HepG2 (cell line): ENCODE measurements around the gene LOXL3. TPM values are rescaled to one million over a fixed set of nuclear protein-coding genes. Genes with fewer than 3 reads are reported as not detected.

Experiments used
- DNMT1 ChIP-seq: sonication (generic); formaldehyde crosslinking; IDR thresholded peaks from 2 replicates; pipeline ENCODE4 v1.5.1; 2020; ENCODE audit warnings: mild to moderate bottlenecking, missing genetic modification reagents
- DNMT3B ChIP-seq: conservative IDR thresholded peaks from 2 replicates; pipeline ENCODE4 v1.6.1; 2016; ENCODE audit warnings: missing biosample characterization, control low read depth
- EHMT2 ChIP-seq: fragments of 200-600 bp; sonication (generic); IDR thresholded peaks from 2 replicates; pipeline ENCODE4 v1.7.0; 2017; ENCODE audit warnings: antibody characterized with exemption, low read depth, low read length, borderline replicate concordance
- GATAD2A ChIP-seq: IDR thresholded peaks from 2 replicates; pipeline ENCODE4 v1.6.1; 2016
- HNF4A ChIP-seq: sonication (generic); formaldehyde crosslinking; IDR thresholded peaks from 2 replicates; pipeline ENCODE4 v1.4.0; 2020; ENCODE audit warnings: missing genetic modification reagents
- NONO ChIP-seq, 2 experiments: fragments of 450-650 bp in 1 of 2; sonication (generic) in 1 of 2; formaldehyde crosslinking in 1 of 2; IDR thresholded peaks in 1 of 2; conservative IDR thresholded peaks in 1 of 2; 2 replicates each; pipeline versions ENCODE4 v1.6.1 to v1.8.0; 2017 to 2022; ENCODE audit warnings: mild to moderate bottlenecking in 1 of 2, missing genetic modification reagents in 1 of 2, moderate library complexity in 1 of 2
- NPAS2 ChIP-seq: sonication (generic); formaldehyde crosslinking; IDR thresholded peaks from 2 replicates; pipeline ENCODE4 v1.8.0; 2022; ENCODE audit warnings: mild to moderate bottlenecking, missing genetic modification reagents, borderline replicate concordance
- PHF20 ChIP-seq: sonication (generic); formaldehyde crosslinking; IDR thresholded peaks from 2 replicates; pipeline ENCODE4 v1.5.0; 2020; ENCODE audit warnings: mild to moderate bottlenecking, missing genetic modification reagents
- SNAPC2 ChIP-seq: sonication (generic); formaldehyde crosslinking; IDR thresholded peaks from 2 replicates; pipeline ENCODE4 v1.8.1; 2022; ENCODE audit warnings: mild to moderate bottlenecking, missing genetic modification reagents
- SP2 ChIP-seq: sonication (generic); formaldehyde crosslinking; IDR thresholded peaks from 2 replicates; pipeline ENCODE4 v1.5.1; 2020; ENCODE audit warnings: mild to moderate bottlenecking, missing genetic modification reagents
- THYN1 ChIP-seq: sonication (generic); formaldehyde crosslinking; IDR thresholded peaks from 2 replicates; pipeline ENCODE4 v1.8.1; 2023; ENCODE audit warnings: low read depth, mild to moderate bottlenecking, moderate library complexity, missing genetic modification reagents, borderline replicate concordance
- ZNF143 ChIP-seq: sonication (generic); formaldehyde crosslinking; IDR thresholded peaks from 2 replicates; pipeline ENCODE4 v1.4.0; 2020; ENCODE audit warnings: missing genetic modification reagents
- ZNF430 ChIP-seq: sonication (generic); formaldehyde crosslinking; IDR thresholded peaks from 2 replicates; pipeline ENCODE4 v1.9.0; 2021; ENCODE audit warnings: mild to moderate bottlenecking, missing genetic modification reagents
- ZNF850 ChIP-seq: sonication (generic); formaldehyde crosslinking; conservative IDR thresholded peaks from 2 replicates; pipeline ENCODE4 v1.9.0; 2021; ENCODE audit warnings: mild to moderate bottlenecking, missing genetic modification reagents
- polyA plus RNA-seq, 8 experiments: library from polyadenylated mRNA; depleted of rRNA in 3 of 8; stranded (reverse) in 7 of 8; unstranded in 1 of 8; fragments of >200 nt; fragmentation: Illumina TruSeq in 4 of 8; extraction: Trizol in 4 of 8; gene quantifications; 2 replicates each; pipeline versions ENCODE4 v1.2.1 to v1.2.3, GENCODE V29; 2011 to 2016; ENCODE audit warnings: low read depth in 4 of 8, missing spikeins in 1 of 8, mixed read lengths in 1 of 8; ENCODE audit not compliant: insufficient read depth in 1 of 8
- total RNA-seq, 5 experiments: library from RNA; depleted of rRNA; stranded (reverse); fragments of >200 nt; fragmentation: Illumina TruSeq; extraction: Trizol; gene quantifications; 2 replicates each; pipeline ENCODE4 v1.2.3, GENCODE V29; 2016; ENCODE audit warnings: low read depth in 1 of 5
- TF ChIP-seq, protein P1 (sequence below): sonication (generic); formaldehyde crosslinking; IDR thresholded peaks from 2 replicates; pipeline ENCODE4 v1.4.0; 2020; ENCODE audit warnings: missing genetic modification reagents, borderline replicate concordance
- TF ChIP-seq, protein P2 (sequence below): sonication (generic); formaldehyde crosslinking; IDR thresholded peaks from 2 replicates; pipeline ENCODE4 v1.4.0; 2020; ENCODE audit warnings: missing genetic modification reagents
- TF ChIP-seq, protein P3 (sequence below): sonication (generic); formaldehyde crosslinking; IDR thresholded peaks from 2 replicates; pipeline ENCODE4 v1.8.0; 2022; ENCODE audit warnings: mild to moderate bottlenecking, missing genetic modification reagents
- TF ChIP-seq, protein P4 (sequence below): IDR thresholded peaks from 2 replicates; pipeline ENCODE4 v1.6.1; 2016; ENCODE audit warnings: low read depth

LOXL3 gene
- total and polyA plus RNA-seq, 2 of the 13 experiments (the other 11 are each of a cell fraction or from before 2014, with no cell fraction given) = 0.55 to 6.5 TPM

DNA sequence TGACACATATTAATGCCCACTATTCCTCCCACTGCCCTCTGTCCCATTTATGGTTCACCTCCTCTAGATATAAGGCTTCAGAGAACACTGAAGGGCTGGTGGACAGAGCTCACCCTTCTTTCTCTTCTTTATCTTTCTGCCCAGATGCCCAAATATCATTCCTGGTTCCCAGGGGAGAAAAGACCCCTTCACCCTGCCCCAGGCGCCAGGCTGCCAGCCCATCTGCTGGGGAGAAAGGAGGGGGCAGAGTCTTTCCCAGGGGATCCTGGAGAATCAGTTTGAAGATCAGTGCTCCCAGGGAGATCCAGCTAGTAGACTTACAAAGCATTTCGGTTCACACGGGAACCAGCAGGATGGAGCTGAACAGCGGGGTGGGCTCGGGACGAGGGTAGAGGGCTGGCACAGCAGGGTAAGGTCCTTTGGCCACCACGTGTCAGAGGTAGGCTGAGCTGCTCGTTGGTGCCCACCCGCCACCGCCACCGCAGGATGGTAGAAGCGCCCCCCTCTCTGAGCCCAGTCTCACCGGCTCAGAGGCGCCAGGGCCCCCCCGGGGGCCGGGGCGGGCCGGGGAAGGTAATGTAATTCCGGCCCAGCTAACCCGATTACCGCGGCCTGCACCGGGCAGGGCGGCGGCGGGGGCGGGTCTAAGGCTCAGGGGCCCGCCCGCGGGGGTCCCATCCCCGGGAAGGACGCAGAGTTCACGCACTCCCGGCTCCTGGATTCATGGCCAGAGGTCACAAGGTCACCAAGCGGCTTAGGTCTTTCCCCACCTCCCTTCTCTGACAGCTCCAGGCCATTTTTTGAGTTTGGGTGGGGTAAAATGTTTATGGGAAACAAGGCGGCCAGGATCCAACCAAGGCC is 40.8 kb downstream of the LOXL3 start (continued):
- TF ChIP-seq, protein P1, sequence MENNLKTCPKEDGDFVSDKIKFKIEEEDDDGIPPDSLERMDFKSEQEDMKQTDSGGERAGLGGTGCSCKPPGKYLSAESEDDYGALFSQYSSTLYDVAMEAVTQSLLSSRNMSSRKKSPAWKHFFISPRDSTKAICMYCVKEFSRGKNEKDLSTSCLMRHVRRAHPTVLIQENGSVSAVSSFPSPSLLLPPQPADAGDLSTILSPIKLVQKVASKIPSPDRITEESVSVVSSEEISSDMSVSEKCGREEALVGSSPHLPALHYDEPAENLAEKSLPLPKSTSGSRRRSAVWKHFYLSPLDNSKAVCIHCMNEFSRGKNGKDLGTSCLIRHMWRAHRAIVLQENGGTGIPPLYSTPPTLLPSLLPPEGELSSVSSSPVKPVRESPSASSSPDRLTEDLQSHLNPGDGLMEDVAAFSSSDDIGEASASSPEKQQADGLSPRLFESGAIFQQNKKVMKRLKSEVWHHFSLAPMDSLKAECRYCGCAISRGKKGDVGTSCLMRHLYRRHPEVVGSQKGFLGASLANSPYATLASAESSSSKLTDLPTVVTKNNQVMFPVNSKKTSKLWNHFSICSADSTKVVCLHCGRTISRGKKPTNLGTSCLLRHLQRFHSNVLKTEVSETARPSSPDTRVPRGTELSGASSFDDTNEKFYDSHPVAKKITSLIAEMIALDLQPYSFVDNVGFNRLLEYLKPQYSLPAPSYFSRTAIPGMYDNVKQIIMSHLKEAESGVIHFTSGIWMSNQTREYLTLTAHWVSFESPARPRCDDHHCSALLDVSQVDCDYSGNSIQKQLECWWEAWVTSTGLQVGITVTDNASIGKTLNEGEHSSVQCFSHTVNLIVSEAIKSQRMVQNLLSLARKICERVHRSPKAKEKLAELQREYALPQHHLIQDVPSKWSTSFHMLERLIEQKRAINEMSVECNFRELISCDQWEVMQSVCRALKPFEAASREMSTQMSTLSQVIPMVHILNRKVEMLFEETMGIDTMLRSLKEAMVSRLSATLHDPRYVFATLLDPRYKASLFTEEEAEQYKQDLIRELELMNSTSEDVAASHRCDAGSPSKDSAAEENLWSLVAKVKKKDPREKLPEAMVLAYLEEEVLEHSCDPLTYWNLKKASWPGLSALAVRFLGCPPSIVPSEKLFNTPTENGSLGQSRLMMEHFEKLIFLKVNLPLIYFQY (CRISPR knock-in tag) = peak; percentile 65; the same call in 1 of the 2 replicates
- TF ChIP-seq, protein P2, sequence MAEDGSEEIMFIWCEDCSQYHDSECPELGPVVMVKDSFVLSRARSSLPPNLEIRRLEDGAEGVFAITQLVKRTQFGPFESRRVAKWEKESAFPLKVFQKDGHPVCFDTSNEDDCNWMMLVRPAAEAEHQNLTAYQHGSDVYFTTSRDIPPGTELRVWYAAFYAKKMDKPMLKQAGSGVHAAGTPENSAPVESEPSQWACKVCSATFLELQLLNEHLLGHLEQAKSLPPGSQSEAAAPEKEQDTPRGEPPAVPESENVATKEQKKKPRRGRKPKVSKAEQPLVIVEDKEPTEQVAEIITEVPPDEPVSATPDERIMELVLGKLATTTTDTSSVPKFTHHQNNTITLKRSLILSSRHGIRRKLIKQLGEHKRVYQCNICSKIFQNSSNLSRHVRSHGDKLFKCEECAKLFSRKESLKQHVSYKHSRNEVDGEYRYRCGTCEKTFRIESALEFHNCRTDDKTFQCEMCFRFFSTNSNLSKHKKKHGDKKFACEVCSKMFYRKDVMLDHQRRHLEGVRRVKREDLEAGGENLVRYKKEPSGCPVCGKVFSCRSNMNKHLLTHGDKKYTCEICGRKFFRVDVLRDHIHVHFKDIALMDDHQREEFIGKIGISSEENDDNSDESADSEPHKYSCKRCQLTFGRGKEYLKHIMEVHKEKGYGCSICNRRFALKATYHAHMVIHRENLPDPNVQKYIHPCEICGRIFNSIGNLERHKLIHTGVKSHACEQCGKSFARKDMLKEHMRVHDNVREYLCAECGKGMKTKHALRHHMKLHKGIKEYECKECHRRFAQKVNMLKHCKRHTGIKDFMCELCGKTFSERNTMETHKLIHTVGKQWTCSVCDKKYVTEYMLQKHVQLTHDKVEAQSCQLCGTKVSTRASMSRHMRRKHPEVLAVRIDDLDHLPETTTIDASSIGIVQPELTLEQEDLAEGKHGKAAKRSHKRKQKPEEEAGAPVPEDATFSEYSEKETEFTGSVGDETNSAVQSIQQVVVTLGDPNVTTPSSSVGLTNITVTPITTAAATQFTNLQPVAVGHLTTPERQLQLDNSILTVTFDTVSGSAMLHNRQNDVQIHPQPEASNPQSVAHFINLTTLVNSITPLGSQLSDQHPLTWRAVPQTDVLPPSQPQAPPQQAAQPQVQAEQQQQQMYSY = no peak
- no peak; the same call in 1 of the 2 replicates for TF ChIP-seq HNF4A
- TF ChIP-seq ZNF850 (CRISPR knock-in tag) = no peak
- TF ChIP-seq SP2 (CRISPR knock-in tag) = 0 out of 2 replicates have a peak, but pooled peaks have one; percentile 20
- no peak for TF ChIP-seq ZNF430
- no peak for TF ChIP-seq DNMT1 (CRISPR knock-in tag)
- TF ChIP-seq DNMT3B = no peak
- TF ChIP-seq ZNF143 = no peak
- TF ChIP-seq, protein P3, sequence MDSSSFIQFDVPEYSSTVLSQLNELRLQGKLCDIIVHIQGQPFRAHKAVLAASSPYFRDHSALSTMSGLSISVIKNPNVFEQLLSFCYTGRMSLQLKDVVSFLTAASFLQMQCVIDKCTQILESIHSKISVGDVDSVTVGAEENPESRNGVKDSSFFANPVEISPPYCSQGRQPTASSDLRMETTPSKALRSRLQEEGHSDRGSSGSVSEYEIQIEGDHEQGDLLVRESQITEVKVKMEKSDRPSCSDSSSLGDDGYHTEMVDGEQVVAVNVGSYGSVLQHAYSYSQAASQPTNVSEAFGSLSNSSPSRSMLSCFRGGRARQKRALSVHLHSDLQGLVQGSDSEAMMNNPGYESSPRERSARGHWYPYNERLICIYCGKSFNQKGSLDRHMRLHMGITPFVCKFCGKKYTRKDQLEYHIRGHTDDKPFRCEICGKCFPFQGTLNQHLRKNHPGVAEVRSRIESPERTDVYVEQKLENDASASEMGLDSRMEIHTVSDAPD (CRISPR knock-in tag) = no peak
- TF ChIP-seq SNAPC2 (CRISPR knock-in tag) = 0 out of 2 replicates have a peak, but pooled peaks have one; percentile 37
- no peak for TF ChIP-seq EHMT2
- TF ChIP-seq NONO (IDR thresholded peaks at IDR 0.05) = no peak
- TF ChIP-seq NONO (CRISPR knock-in tag; conservative IDR thresholded peaks at IDR 0.05) = peak; percentile 27
- no peak for TF ChIP-seq NPAS2 (CRISPR knock-in tag)
- no peak for TF ChIP-seq PHF20
- no peak for TF ChIP-seq GATAD2A
- TF ChIP-seq, protein P4, sequence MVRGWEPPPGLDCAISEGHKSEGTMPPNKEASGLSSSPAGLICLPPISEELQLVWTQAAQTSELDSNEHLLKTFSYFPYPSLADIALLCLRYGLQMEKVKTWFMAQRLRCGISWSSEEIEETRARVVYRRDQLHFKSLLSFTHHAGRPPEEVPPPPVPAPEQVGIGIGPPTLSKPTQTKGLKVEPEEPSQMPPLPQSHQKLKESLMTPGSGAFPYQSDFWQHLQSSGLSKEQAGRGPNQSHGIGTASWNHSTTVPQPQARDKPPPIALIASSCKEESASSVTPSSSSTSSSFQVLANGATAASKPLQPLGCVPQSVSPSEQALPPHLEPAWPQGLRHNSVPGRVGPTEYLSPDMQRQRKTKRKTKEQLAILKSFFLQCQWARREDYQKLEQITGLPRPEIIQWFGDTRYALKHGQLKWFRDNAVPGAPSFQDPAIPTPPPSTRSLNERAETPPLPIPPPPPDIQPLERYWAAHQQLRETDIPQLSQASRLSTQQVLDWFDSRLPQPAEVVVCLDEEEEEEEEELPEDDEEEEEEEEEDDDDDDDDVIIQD (CRISPR knock-in tag) = no peak
- no peak for TF ChIP-seq THYN1 (CRISPR knock-in tag)
